ENCODE measurements around the gene BRD8. TPM values are rescaled to one million over a fixed set of nuclear protein-coding genes. Genes with fewer than 3 reads are reported as not detected.

Gene BRD8
- total and polyA plus RNA-seq, 10 of the 15 experiments (the other 5 are each of a cell fraction or from before 2014, with no cell fraction given), result 28.1 to 78.5 (median 44.5) TPM

DNA sequence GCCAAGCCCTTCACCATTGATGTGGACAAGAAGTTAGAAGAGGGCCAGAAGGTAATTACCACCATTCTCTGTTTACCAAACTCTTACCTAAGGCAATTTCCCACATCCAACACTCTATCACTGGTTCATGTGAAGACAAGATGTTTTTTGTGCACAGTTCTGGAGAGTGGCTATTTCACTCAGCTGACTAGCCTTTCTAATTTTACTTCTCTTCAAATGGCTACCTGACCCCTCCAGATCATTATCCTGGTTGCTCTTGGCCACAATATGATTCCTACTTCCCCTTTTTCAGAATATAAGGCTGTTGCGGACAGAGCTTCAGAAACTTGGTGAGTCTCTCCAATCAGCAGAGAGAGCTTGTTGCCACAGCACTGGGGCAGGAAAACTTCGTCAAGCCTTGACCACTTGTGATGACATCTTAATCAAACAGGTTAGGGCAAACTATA lies 7.6 kb upstream of the BRD8 start:
- intact Hi-C loops (cut with micrococcal nuclease; ENCODE audit: unreplicated experiment) (no loop called here), in situ Hi-C loops (cut with MboI) (loop anchor here (10.0 to 25.0 kb wide), 2 partner anchors 229 to 326 kb away; no protein-coding TSS in a partner anchor)
- Histone ChIP-seq H3K4me3 (peak overlapping the region; percentile 3; the same call in 1 of the 2 replicates), H3K79me2 (ENCODE audit: control insufficient read depth, insufficient read depth, low read length) (peaks cover 2% of the 10 kb centered on the region), H3K27me3 (replicated peaks in 1 of 2; ENCODE audit: control insufficient read depth in 2 of 2, insufficient read depth in 2 of 2, low read length in 1 of 2) (no peaks in the 10 kb centered on the region), H3K27ac (ENCODE audit: control insufficient read depth, insufficient read depth) (peak overlapping the region; percentile 54), H4K20me1 (ENCODE audit: control insufficient read depth, insufficient read depth) (no peaks in the 10 kb centered on the region), H3K4me1 (ENCODE audit: control insufficient read depth, insufficient read depth, low read length) (peaks cover 12% of the 10 kb centered on the region), H3K36me3 (ENCODE audit: control insufficient read depth in 2 of 2, insufficient read depth in 2 of 2, low read length in 1 of 2) (peaks cover 41 to 54% of the 10 kb centered on the region in 2 experiments), H3K9ac (ENCODE audit: control insufficient read depth, insufficient read depth, low read length) (no peak overlapping the region), H3K9me3 (replicated peaks; ENCODE audit: control insufficient read depth, insufficient read depth, low read length) (no peaks in the 10 kb centered on the region), H2AFZ (ENCODE audit: control insufficient read depth, low read depth, low read length) (no peak overlapping the region), H3K4me2 (ENCODE audit: control insufficient read depth, insufficient read depth) (peak overlapping the region; percentile 35)
- ChIA-PET POLR2A (no interaction called here), CTCF (interaction anchor here (0.8 to 2.1 kb wide), 8 partner anchors 8 to 393 kb away, joined by 3 to 7 read pairs (median 4); no protein-coding TSS in a partner anchor), SMC1A (ENCODE audit: uncharacterized antibody, unreplicated experiment) (interaction anchor here (0.8 to 2.9 kb wide), 7 partner anchors 8 to 186 kb away, joined by 3 to 11 read pairs (median 5); no protein-coding TSS in a partner anchor), RAD21 (ENCODE audit: unreplicated experiment) (interaction anchor here (0.7 to 2.3 kb wide), 2 partner anchors 28 to 168 kb away, joined by 5 to 6 read pairs; no protein-coding TSS in a partner anchor)
- BruUV-seq (replicated peaks), result no TSS peak
- FAIRE-seq (peak; percentile 47), ATAC-seq (peak; percentile 98), DNase-seq (ENCODE audit: low read depth, low spot score) (peak; percentile 71)
- 89% methylated on average over 2 of the region's 2 CpGs for WGBS (ENCODE audit: insufficient coverage, insufficient replicate concordance, low lambda C conversion rate, missing lambda C conversion rate)
- TF ChIP-seq SPI1 (IDR thresholded peaks at IDR 0.05; ENCODE audit: borderline replicate concordance, insufficient read depth, low read depth, low read length) (peak; percentile 95), RAD51 (IDR thresholded peaks at IDR 0.05) (0 out of 2 replicates have a peak, but pooled peaks have one; percentile 26), FOXM1 (IDR thresholded peaks at IDR 0.05; ENCODE audit: low read depth, low read length) (0 out of 2 replicates have a peak, but pooled peaks have one; percentile 26), ATF7 (IDR thresholded peaks at IDR 0.05; ENCODE audit: low read depth) (peak; percentile 17; the same call in 1 of the 2 replicates), NR2F1 (conservative IDR thresholded peaks at IDR 0.05) (peak; percentile 76), PAX8 (IDR thresholded peaks at IDR 0.05) (no peak), WRNIP1 (IDR thresholded peaks at IDR 0.05; ENCODE audit: borderline replicate concordance, low read depth, low read length) (no peak), IKZF2 (IDR thresholded peaks at IDR 0.05) (peak in 1 of 2 experiments; percentile 42; a peak in 2 of 4 replicates), SREBF2 (IDR thresholded peaks at IDR 0.05; ENCODE audit: low read length) (no peak), RCOR1 (conservative IDR thresholded peaks at IDR 0.05; ENCODE audit: low read depth, low read length) (no peak), ATF2 (IDR thresholded peaks at IDR 0.05; ENCODE audit: low read length) (no peak), SMARCA5 (IDR thresholded peaks at IDR 0.05) (0 out of 2 replicates have a peak, but pooled peaks have one; percentile 18), BCL11A (IDR thresholded peaks at IDR 0.05; ENCODE audit: low read depth, low read length) (peak; percentile 74; the same call in 1 of the 2 replicates), RUNX3 (IDR thresholded peaks at IDR 0.05; ENCODE audit: low read length) (peak; percentile 68), PML (IDR thresholded peaks at IDR 0.05; ENCODE audit: low read length) (no peak), POLR2AphosphoS5 (IDR thresholded peaks at IDR 0.05; ENCODE audit: low read length) (0 out of 2 replicates have a peak, but pooled peaks have one; percentile 49), NFYB (IDR thresholded peaks at IDR 0.05; ENCODE audit: insufficient read depth, low read depth, low read length) (peak; percentile 82), IKZF1 (conservative IDR thresholded peaks at IDR 0.05) (peak; percentile 51; the same call in 1 of the 2 replicates), BHLHE40 (IDR thresholded peaks at IDR 0.05; ENCODE audit: borderline replicate concordance in 1 of 2, low read depth in 2 of 2, low read length in 1 of 2) (0 out of 4 replicates have a peak, but pooled peaks of 1 of the 2 experiments have one; percentile 12), MTA2 (IDR thresholded peaks at IDR 0.05; ENCODE audit: low read depth) (peak; percentile 81), BCLAF1 (IDR thresholded peaks at IDR 0.05) (no peak)
